CMK (cell line): ENCODE measurements around the gene KLF3.
"Not testable (repeated sequence)": the region's sequence is repeated elsewhere in the genome, so short reads cannot be mapped to it uniquely, and the experiment has no call there.

Source experiments
- DNase-seq: peaks from one replicate; pipeline ENCODE4 v3.0.0-alpha.2; 2010; ENCODE audit warnings: low read depth

Gene KLF3

DNA sequence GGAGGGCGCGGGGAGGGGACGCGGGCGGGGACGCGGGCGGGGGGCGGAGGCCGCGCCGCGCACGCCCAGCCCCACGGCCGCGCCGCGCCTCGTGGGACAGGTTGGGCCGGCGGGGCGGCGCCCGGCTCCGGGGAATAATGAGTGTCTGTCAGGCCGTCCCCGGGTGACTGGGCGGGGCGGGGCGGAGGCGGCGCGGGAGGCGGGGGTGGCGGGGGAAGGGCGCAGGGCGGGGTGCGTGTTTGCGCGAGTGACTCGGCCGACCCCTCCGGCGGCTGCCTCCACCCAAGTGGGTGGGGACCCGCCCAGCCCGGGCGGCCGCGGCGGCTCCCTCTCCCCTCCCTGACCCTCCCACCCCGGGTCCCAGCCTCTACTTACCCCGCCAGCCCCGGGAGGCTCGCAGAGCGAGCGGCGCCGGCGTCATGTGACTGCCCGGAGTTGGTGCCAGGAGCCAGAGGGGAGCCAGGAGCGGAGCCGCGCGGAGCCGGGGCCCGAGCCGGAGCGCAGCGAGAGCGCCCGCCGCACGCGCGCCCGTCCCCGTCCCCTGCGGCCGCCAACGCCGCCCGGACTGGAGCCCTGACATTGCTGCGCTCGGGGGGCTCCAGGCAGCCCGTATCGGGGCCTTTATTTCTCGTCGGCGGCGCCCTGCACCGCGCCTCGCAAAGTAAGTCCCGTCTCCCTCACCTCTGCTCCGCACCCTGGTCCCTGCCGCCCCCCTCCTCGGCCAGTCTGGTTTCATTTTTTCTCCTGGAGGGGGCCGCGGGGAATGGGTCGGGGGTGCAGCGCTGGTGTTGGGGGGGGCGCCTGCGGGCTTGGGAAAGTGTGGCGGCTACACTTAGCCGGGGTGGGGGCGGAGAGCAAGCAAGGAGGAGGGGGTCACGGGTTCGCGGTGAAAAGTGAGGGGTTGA is at the start of gene KLF3:
Gene KLF3 (plus strand): TSS at position 399 of the 905 bp plus-strand sequence. CDS start 16,427 bp downstream, outside the sequence.
- peak; percentile 62 for DNase-seq

DNA sequence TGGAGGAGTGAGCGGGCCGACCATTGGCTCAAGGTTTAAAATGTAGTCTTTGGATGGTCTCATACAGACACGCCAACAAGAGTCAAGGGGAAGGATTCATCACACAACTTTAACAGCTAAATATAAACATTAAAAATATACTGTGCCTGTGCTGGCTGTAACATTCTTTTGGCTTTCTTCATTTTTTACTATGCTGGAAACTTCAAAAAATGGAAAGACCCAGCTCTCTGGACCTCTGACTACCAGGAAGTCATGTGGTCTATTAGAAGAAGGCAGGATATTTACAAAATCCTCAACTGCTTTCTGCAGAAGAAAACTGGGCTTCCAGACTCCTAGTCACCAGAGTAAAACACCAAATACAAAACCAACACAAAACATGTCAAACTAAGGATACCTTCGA is 49.8 kb upstream of the KLF3 start:
- no peak for DNase-seq

DNA sequence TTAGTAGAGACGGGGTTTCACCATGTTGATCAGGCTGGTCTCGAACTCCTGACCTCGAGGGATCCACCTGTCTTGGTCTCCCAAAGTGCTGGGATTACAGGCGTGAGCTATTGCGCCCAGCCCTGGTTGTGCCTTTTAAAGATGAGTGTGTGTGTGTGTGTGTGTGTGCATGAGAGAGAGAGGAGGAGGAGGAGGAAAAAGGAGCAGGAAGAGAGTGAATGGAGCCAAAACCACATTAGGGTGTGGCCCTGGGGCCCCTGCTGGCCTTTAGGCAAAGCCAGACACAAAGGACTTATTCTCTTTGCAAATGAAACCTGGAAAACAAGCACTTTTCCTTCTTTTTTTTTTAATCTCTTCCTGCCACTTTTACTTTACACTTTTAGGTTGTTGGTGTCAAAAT is 48.2 kb upstream of the KLF3 start:
- peak; percentile 27 for DNase-seq

DNA sequence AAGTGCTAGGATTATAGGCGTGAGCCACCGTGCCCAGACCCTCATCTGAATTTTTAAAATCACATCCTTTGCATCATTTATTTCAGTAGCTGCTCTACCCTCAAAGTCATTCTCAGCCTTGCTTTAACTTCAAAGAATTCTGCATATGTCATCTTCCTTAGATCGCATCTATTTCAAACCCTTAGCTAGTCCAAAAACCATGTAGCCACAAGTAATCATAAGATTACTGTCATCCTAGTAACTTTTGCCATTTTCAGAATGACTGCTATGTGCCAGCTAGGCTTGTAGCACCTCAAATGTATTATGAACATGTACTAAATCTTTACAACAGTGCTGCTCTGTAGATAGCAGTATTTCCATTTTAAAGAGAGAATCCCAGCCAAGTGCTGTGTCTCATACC is 45.5 kb upstream of the KLF3 start:
- no peak for DNase-seq

DNA sequence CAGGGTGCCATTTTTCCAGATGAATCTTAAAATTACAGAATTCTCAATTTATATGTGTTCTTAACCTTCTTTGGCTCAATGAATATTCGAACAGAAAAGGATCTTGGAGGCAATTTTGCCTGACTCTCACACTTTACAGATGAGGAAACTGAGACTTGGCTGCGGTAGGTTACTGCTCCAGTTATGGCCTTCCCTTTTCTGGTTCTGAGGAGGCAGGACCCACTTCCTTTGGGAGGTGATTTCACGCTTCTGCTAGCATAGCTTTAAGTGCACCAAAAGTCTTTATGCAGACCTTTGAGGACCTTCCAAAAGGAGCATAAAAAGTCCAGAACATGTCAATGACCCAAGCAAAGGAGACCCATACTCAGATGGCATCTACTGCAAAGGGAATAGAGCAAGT is 44.7 kb upstream of the KLF3 start:
- DNase-seq, result no peak

DNA sequence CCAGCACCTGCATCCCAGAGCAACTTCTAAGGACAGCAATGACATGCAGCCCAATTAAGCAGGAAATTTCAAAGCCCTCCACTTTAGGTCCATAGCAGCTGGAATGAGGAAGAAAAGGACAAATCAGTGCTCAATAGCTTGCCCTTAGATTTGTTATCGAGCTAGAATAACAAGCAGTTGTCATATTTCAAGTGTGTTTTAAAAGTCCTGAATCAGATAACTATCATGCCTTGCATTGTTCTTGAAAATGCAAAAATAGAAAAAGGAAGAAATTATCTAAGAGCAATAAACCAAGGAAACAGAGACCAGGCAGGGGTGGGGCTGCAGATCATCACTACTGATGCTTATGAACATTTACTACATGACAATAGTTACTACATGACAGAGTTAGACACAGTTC is 43.9 kb upstream of the KLF3 start:
- DNase-seq, result no peak

DNA sequence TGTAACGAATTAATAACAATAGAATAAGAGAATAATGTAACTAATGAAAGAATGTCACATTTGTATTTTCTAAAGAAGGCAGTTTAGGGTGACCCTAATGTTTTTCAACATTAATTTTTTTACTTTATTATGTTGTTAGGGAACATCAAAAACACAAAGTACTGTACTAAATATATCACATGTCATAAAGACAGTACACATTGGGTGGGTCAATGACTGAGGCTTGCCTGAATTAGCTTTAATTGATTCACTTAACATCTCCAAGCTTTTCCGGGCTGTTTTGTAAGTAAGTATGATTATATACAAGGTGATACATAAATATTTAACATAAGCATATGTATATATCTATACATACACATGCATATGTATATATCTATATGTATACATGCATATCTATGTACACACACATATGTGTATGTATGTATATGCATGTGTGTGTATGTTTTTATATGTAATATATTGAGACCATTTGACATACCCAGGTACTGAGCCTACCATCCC is 43.4 kb upstream of the KLF3 start:
- no peak for DNase-seq

DNA sequence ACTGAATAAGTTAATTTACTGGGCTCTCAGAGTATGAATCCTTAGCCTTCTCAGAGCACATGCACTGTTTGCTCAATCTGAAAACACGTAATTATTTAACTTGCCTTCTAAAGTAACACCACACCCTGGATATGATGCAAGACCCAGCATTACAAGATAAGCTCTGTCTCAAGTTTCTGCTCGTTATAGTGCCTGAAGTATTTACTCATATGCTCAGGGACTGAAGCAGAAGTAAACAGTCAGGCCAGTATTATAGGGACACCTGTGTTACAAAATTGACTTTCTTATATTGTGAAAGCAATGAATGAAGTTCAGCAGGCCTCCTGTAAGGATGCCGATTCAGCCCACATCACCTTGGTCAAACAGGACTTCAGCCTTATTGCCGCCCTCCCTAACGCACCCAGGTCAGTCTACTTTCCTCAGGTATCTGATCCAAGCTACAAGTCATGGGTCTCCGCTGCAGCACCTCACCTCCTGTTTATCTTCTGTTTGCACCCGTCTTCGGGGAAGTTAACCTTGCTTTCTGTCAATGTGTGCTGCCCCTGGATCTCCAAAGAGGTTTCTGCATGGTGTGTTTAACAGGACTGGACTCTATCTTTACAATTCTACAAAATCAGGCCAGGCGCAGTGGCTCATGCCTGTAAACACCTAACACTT is 42.8 kb upstream of the KLF3 start:
- no peak for DNase-seq

DNA sequence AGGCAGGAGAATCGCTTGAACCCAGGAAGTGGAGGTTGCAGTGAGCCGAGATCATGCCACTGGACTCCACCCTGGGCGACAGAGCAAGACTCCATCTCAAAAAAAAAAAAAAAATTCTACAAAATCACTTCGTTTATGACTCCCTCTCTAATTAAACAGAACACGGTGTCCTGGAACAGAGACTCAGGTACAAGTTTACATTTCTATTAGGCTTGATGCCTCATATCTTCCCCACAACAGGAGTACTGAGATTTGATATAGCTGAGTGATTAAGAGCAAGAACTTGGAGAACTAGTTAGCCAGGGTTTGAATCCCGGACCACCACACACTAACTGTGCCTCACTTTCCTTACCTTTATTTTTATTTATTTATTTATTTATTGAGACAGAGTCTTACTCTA is 42.2 kb upstream of the KLF3 start:
- DNase-seq, result no peak

DNA sequence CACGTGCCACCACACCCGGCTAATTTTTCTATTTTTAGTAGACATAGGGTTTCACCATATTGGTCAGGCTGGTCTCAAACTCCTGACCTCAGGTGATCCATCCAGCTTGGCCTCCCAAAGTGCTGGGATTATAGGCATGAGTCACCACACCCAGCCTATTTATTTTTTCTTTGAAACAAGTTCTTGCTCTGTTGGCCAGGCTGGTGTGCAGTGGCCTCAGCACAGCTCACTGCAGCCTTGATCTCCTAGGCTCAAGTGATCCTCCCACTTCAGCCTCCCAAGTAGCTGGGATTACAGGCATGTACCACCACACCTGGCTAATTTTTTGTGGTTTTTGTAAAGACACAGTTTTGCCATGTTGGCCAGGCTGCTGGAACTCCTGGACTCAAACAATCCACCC is 41.7 kb upstream of the KLF3 start:
- not testable (repeated sequence) for DNase-seq

DNA sequence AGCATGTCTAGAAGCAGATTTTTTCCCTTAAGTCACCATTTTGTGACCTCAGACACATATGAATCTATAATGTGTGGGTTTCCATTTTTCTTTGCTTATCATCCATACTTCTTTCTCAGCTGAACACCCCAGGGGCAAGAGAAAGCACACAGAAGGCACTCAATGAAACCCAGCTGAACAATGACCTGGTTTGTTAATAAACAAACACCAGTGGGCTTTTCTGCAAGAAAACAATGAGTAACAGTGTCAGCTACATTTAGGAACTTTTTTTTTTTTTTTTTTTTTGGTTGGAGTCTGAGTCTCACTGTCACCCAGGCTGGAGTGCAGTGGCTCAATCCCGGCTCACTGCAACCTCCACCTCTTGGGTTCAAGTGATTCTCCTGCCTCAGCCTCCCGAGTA is 40.7 kb upstream of the KLF3 start:
- DNase-seq, result no peak

DNA sequence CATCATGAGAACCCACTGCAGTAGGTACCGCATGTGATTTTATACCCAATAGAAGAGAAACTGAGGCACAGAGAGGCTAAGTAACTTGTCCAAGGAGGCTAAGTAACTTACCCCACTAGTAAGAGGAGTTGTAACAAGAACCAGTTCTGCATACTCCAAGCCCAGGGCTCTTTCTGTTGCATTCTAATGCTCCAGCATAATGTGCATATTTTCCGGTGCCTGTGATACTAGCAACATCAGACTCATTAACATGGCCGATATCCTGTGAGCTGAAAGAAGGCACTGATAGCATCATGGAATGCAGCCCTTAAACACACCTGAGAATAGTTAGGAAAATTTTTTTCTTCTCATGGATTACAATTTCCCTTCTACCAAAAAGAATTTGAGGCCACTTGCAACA is 39.7 kb upstream of the KLF3 start:
- DNase-seq, result no peak

DNA sequence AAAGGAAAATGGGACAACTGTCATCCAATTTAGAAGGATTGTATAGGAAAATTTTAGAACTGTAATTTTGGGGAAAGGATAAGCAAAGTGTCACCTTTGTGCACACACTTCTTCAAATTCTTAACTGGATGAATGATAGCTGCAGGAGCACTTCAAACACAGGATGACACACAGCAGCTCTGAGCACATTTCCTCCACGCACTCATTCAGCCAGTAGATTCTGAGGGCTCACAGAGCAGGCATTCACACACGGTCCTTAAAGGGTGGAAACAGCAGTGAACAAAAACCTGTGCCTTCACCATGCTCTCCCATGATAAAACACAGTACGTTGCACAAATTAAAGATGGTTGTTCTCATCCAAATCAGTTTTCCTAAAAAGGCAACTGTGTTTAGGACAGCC is 38.5 kb upstream of the KLF3 start:
- DNase-seq, result no peak

DNA sequence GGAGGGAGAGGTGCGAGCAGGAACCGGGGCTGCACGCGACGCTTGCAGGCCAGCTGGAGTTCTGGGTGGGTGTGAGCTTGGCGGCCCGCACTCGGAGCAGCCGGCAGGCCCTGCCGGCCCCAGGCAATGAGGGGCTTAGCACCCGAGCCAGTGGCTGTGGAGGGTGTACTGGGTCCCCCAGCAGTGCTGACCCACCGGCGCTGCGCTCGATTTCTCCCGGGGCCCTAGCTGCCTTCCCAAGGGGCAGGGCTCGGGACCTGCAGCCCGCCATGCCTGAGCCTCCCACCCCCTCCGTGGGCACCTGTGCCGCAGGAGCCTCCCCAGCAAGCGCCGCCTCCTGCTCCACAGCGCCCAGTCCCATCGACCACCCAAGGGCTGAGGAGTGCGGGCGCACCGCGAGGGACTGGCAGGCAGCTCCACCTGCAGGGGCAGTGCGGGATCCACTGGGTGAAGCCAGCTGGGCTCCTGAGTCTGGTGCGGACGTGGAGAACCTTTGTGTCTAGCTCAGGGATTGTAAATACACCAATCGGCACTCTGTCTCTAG is 37.0 kb upstream of the KLF3 start:
- DNase-seq, result not testable (repeated sequence)

DNA sequence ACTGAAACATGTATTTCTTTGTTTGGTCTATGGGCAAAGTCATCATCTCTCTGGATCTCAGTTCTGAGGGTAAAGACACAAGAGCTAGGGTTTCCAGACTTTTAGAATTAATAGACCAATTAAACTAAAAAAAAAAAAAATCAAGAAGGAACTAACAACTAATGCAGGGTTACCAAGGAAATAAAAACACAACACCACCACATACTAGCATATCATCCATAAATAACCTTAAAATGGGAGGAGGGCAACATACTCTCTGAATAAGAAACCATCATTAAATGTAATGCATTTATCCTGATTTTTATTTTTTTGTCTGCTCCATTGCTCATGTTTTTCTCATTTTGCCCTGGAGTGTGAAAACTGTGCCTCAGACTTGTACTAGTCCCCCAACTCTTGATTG is 33.5 kb upstream of the KLF3 start:
- no peak for DNase-seq

DNA sequence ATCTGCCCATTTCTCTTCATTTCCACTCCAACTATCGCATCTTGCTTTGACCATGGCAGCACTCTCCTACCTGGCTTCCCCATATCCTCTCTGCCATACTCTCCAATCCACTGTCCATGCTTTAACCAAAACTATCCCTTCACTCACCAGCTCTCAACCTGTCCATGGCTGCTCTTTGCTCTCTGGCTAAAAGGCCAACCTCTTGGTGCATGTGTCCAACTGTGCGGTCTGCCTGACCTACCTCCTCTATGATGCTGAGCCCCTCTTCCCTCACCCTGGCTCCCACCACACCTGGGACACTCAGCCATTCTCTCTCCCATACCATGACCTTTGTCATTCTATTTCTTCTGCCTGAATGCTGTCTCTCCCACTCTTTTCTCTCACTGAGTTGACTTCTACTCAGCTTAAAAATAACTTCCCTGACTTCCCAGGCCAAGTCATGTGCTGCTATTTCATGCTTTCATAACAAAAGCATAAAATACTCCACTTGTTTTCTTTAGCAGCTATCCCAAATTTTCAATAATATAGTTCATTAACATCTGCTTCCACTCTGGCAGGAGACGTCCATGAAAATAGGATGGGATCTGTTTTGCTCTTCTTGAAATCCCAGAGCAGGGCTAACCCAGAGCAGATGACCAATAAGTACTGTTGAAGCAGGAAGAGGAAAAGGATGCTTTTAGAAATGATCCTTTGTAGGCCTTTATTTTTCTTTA is 29.8 kb upstream of the KLF3 start:
- no peak for DNase-seq

DNA sequence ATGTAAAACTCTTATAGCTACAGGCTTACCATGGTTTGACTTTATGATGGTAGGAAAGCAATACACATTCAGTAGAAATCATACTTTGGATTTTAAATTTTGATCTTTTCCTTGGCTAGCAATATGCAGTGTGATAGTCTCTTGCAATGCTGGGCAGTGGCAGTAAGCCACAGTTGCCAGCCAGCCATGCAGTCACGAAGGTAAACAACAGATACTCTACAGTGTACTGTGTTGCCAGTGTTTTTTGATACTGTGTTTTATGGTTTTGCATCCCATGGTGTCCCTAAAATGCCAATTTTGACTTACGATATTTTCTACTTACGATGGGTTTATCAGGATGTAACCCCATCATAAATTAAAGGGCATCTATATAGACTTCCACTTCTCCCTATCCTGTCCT is 24.8 kb upstream of the KLF3 start:
- DNase-seq, result no peak

DNA sequence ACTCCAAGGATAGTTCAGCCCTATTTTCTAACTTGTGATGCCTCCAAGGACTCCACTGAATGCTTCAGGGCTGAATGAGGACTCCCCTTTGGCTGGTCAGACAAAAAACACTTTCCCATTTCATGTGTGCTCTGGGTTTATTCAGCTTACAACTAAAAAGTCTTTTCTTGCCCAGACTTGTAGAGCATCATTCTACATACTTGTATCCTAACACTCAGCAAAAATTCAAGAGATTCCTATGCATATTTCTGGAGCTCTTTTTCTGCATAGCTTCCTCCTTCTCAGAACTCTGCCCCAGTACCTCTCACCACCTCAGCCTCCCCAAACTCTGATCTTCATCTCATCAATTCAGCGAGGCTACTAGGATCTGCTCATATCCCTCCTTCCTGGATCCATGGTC is 22.2 kb upstream of the KLF3 start:
- DNase-seq, result no peak

DNA sequence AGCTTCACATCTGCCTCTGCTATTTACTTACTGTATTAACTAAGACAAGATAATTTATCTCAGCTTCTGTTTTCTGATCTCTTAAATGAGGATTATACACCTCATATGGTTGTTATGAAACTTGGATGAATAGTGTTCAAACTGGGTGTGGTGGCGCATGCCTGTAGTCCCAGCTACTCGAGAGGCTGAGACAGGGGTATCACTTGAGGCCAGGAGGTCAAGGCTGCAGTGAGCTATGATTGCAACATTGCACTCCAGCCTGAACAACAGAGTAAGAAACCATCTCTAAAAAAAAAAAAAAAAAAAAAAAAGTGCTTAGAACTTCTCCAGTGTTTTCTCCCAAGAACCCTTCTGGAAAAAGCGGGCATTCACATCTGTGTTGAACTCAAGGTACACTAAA is 19.8 kb upstream of the KLF3 start:
- DNase-seq, result no peak

DNA sequence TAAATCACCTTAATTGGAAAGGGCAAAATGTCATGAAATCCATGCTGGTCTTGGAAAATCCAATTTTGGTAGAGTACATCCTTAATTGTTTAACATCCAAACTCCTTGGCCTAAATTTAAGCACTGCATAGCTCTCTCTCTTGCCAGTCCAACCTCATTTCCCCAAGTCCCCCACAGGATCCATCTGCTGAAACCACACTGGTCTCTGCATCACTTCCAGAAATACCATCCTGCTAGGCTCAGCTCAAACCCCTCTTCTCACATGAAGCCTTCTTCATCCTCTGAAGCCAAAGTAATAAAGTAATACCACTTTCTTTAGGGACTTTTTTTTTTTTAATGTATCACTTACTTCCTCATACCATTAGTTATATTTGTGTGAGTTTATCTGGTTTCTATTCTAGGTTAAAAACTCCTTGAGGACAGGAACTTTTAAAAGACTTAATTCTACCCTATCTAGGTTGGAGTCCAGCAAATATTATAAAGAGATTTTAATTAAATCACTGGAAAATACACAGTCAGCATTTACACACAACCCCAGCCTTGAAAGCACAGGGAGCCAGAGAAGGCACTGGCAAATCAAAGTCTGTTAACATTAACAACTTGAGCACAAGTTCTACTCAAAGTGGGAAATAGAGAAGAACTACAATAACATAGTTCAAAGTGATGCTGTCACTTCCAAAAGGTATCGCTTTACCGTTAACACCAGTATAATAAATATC is 16.7 kb upstream of the KLF3 start:
- DNase-seq, result no peak

DNA sequence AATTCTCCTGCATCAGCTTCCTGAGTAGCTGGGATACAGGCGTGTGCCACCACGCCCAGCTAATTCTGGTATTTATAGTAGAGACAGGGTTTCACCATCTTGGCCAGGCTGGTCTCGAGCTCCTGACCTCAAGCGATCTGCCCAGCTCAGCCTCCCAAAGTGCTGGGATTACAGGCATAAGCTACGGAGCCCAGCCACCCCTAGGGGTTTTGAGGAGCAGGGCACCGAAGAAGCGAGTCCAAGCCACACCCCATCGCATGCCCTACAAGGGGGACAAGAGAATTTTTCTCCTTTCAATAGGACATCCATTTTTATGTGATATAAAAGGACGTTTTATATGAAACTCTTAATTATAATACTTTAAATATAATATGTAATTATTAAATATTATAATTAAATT is 13.9 kb upstream of the KLF3 start:
- DNase-seq, result no peak

DNA sequence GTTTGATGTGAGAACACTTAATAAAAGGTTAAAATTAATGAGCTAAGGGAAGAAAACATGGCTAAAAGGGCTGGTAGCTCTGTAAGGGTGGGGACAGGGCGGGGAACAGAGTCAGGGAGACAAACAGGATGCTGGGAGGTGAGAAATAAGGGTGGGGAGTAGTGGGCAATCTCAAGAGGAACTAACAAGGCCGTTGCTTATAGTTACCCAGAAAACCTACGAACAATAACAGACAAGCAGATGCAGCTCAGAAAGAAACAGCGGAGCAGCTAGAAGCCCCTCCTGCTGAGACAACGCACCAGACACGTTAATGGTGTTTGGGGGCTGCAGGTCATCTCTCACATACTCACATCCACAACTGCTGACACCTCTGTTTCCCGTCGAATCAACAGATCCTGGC is 9.7 kb upstream of the KLF3 start:
- no peak for DNase-seq
